Neural cell (in vitro differentiated cells): Measurements from ENCODE around the gene NPDC1. TPM values are rescaled to one million over a fixed set of nuclear protein-coding genes. Genes with fewer than 3 reads are reported as not detected.

Experiments used
- H2AFZ ChIP-seq: fragments of 200-600, 300-800 bp; sonication (generic), shearing (Covaris generic); 2 replicates; pipeline ENCODE4 v1.6.0; 2014; ENCODE audit warnings: low read depth, mild to moderate bottlenecking, antibody characterized with exemption, low read length, moderate library complexity
- H3F3A ChIP-seq: fragments of 200-600 bp; shearing (Covaris generic); 2 replicates; pipeline ENCODE4 v1.6.1; 2016; ENCODE audit warnings: mild to moderate bottlenecking, moderate library complexity, mixed read lengths, antibody characterized with exemption, low read length; ENCODE audit not compliant: insufficient read depth, poor library complexity, severe bottlenecking
- H3K27ac ChIP-seq: fragments of 200-600, 300-800 bp; sonication (generic), shearing (Covaris generic); 2 replicates; pipeline ENCODE4 v1.5.1; 2014; ENCODE audit warnings: mild to moderate bottlenecking, low read length, moderate library complexity
- H3K27me3 ChIP-seq: fragments of 300-800, 200-600 bp; sonication (generic), shearing (Covaris generic); 2 replicates; pipeline ENCODE4 v1.6.0; 2014; ENCODE audit warnings: mild to moderate bottlenecking, low read depth, low read length, moderate library complexity; ENCODE audit not compliant: insufficient read depth
- H3K36me3 ChIP-seq: fragments of 300-800, 200-600 bp; sonication (generic), shearing (Covaris generic); 2 replicates; pipeline ENCODE4 v1.5.1; 2014; ENCODE audit warnings: mild to moderate bottlenecking, antibody characterized with exemption, low read length, moderate library complexity; ENCODE audit not compliant: insufficient read depth
- H3K4me2 ChIP-seq: fragments of 300-800, 200-600 bp; sonication (generic), shearing (Covaris generic); 2 replicates; pipeline ENCODE4 v1.6.0; 2014; ENCODE audit warnings: mild to moderate bottlenecking, low read length
- H3K4me3 ChIP-seq: fragments of 300-800, 200-600 bp; sonication (generic), shearing (Covaris generic); 2 replicates; pipeline ENCODE4 v1.5.1; 2014; ENCODE audit warnings: mild to moderate bottlenecking, low read length, moderate library complexity
- H3K79me2 ChIP-seq: fragments of 200-600 bp; shearing (Covaris generic); replicated peaks from 2 replicates; pipeline ENCODE4 v1.6.0; 2014; ENCODE audit warnings: mild to moderate bottlenecking, low read length, moderate library complexity; ENCODE audit not compliant: insufficient read depth
- H3K9ac ChIP-seq: fragments of 300-800, 200-600 bp; sonication (generic), shearing (Covaris generic); 2 replicates; pipeline ENCODE4 v1.6.1; 2016; ENCODE audit warnings: mild to moderate bottlenecking, low read length, mixed read lengths
- H3K9me2 ChIP-seq: fragments of 200-600 bp; shearing (Covaris generic); 2 replicates; pipeline ENCODE4 v1.6.1; 2016; ENCODE audit warnings: mild to moderate bottlenecking, low read length, mixed read lengths; ENCODE audit not compliant: insufficient read depth
- H3K9me3 ChIP-seq: fragments of 200-600, 300-800 bp; sonication (generic), shearing (Covaris generic); 2 replicates; pipeline ENCODE4 v1.6.1; 2016; ENCODE audit warnings: mild to moderate bottlenecking, mixed run types, low read length, moderate library complexity, mixed read lengths
- H4K20me1 ChIP-seq: fragments of 200-600 bp; shearing (Covaris generic); 2 replicates; pipeline ENCODE4 v1.6.1; 2016; ENCODE audit warnings: mild to moderate bottlenecking, mixed run types; ENCODE audit not compliant: insufficient read depth
- CTCF ChIP-seq: fragments of 450-650 bp; IDR thresholded peaks from 2 replicates; pipeline ENCODE4 v1.5.1; 2014; ENCODE audit warnings: antibody characterized with exemption, mild to moderate bottlenecking, moderate library complexity; ENCODE audit not compliant: poor library complexity, severe bottlenecking
- EP300 ChIP-seq: fragments of 450-650 bp; conservative IDR thresholded peaks from 2 replicates; pipeline ENCODE4 v1.6.1; 2014; ENCODE audit warnings: antibody characterized with exemption, mild to moderate bottlenecking, moderate library complexity; ENCODE audit not compliant: poor library complexity, severe bottlenecking
- EZH2 ChIP-seq: fragments of 200-600, 300-800 bp; shearing (Covaris generic), sonication (generic); IDR thresholded peaks from 2 replicates; pipeline ENCODE4 v1.6.1; 2014; ENCODE audit warnings: antibody characterized with exemption, low read length, borderline replicate concordance, mild to moderate bottlenecking; ENCODE audit not compliant: insufficient read depth, poor library complexity, severe bottlenecking
- MXI1 ChIP-seq: fragments of 450-650 bp; conservative IDR thresholded peaks from 2 replicates; pipeline ENCODE4 v1.6.1; 2014; ENCODE audit warnings: antibody characterized with exemption, mild to moderate bottlenecking; ENCODE audit not compliant: poor library complexity, severe bottlenecking
- POLR2AphosphoS5 ChIP-seq: IDR thresholded peaks from 2 replicates; pipeline ENCODE4 v1.6.1; 2012
- RAD21 ChIP-seq: fragments of 450-650 bp; conservative IDR thresholded peaks from 2 replicates; pipeline ENCODE4 v1.6.1; 2014; ENCODE audit warnings: antibody characterized with exemption, mild to moderate bottlenecking, moderate library complexity
- REST ChIP-seq: IDR thresholded peaks from 2 replicates; pipeline ENCODE4 v1.6.1; 2012; ENCODE audit warnings: borderline replicate concordance
- SMC3 ChIP-seq: fragments of 450-650 bp; conservative IDR thresholded peaks from 2 replicates; pipeline ENCODE4 v1.6.1; 2014; ENCODE audit warnings: antibody characterized with exemption, mild to moderate bottlenecking, moderate library complexity; ENCODE audit not compliant: poor library complexity
- TAF1 ChIP-seq: IDR thresholded peaks from 2 replicates; pipeline ENCODE4 v1.6.1; 2012; ENCODE audit warnings: low read depth
- polyA plus RNA-seq: library from polyadenylated mRNA; depleted of rRNA; stranded (reverse); fragments of >200 nt; gene quantifications from 2 replicates; pipeline ENCODE4 v1.2.3, GENCODE V29; 2014

The NPDC1 gene
- polyA plus RNA-seq, 1 donor from 2014 or later: 161 TPM

- no peak overlapping the region for H3K27ac ChIP-seq
- no peak overlapping the region for H3K4me3 ChIP-seq
- H3K79me2 ChIP-seq: no peaks in the 10 kb centered on the region
- H3K27me3 ChIP-seq: no peaks in the 10 kb centered on the region
- H4K20me1 ChIP-seq: no peaks in the 10 kb centered on the region
- H3K4me2 ChIP-seq: no peak overlapping the region
- no peaks in the 10 kb centered on the region for H3F3A ChIP-seq
- no peak overlapping the region for H3K9ac ChIP-seq
- H2AFZ ChIP-seq: no peak overlapping the region
- no peak for TF ChIP-seq REST
- no peak for TF ChIP-seq MXI1
- no peak for TF ChIP-seq POLR2AphosphoS5
- no peak for TF ChIP-seq EZH2
- no peak for TF ChIP-seq TAF1
- TF ChIP-seq RAD21: no peak
- TF ChIP-seq SMC3: no peak
- no peak for TF ChIP-seq CTCF
- no peak for TF ChIP-seq EP300
- no peaks in the 10 kb centered on the region for H3K9me3 ChIP-seq
- no peaks in the 10 kb centered on the region for H3K9me2 ChIP-seq
- no peaks in the 10 kb centered on the region for H3K36me3 ChIP-seq
Measured at GRCh38 chr9:136995362-136995761, 50.6 kb downstream of the NPDC1 start.

- H3K79me2 ChIP-seq: no peaks in the 10 kb centered on the region
- no peaks in the 10 kb centered on the region for H3K36me3 ChIP-seq
- H3K4me3 ChIP-seq: no peak overlapping the region
- H3K27me3 ChIP-seq: no peaks in the 10 kb centered on the region
- H3K9me2 ChIP-seq: no peaks in the 10 kb centered on the region
- H3F3A ChIP-seq: no peaks in the 10 kb centered on the region
- H2AFZ ChIP-seq: no peak overlapping the region
- H4K20me1 ChIP-seq: no peaks in the 10 kb centered on the region
- no peak overlapping the region for H3K9ac ChIP-seq
- H3K9me3 ChIP-seq: no peaks in the 10 kb centered on the region
- H3K4me2 ChIP-seq: no peak overlapping the region
- no peak for TF ChIP-seq RAD21
- no peak for TF ChIP-seq CTCF
- no peak for TF ChIP-seq MXI1
- no peak for TF ChIP-seq POLR2AphosphoS5
- TF ChIP-seq EP300: no peak
- TF ChIP-seq EZH2: no peak
- TF ChIP-seq TAF1: no peak
- no peak for TF ChIP-seq REST
- TF ChIP-seq SMC3: no peak
- H3K27ac ChIP-seq: no peak overlapping the region
Measured at GRCh38 chr9:136994888-136995230, 51.1 kb downstream of the NPDC1 start.
